Stimulated activated CD4-positive, alpha-beta T cell treated with anti-CD3 and anti-CD28 coated beads, TNF-alpha, amount 100 ng/mL, for 4 hours (primary cell): ENCODE results near the gene ATE1.
"Not testable (repeated sequence)": the region's sequence is repeated elsewhere in the genome, so short reads cannot be mapped to it uniquely, and the experiment has no call there.

Experiments
- DNase-seq, 3 experiments: peaks; one replicate each; pipeline ENCODE4 v3.0.0-alpha.2; 2020; ENCODE audit warnings: low read depth in 3 of 3

The ATE1 gene

DNA sequence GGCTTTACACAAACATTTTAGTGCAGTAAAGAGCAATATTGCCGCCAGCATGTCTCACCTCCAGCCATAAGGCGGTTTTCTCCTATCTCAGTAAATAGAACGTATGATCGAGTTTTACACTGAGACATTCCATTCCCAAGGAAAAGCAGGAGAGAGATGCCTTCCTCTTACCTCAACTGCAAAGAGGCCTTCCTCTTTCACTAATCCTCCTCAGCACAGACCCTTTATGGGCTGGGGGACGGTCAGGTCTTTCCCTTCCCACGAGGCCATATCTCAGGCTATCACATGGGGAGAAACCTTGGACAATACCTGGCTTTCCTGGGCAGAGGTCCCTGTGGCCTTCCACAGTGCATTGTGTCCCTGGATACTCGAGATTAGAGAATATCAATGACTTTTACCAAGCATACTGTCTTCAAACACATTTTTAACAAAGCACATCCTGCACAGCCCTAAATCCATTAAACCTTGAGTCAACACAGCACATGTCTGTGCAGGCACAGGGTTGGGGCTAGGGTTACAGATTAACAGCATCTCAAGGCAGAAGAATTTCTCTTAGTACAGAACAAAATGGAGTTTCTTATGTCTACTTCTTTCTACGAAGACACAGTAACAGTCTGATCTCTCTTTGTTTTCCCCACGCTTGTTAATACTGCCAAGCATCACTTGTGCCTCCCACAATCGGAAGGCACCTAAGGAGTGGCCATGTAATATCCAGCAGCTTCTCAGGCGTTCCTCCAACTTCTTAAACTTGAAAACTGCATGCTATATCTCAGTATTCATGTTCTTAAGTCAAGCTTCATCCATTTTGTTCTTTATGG lies 2.6 kb upstream of the ATE1 start:
- not testable (repeated sequence) for DNase-seq

DNA sequence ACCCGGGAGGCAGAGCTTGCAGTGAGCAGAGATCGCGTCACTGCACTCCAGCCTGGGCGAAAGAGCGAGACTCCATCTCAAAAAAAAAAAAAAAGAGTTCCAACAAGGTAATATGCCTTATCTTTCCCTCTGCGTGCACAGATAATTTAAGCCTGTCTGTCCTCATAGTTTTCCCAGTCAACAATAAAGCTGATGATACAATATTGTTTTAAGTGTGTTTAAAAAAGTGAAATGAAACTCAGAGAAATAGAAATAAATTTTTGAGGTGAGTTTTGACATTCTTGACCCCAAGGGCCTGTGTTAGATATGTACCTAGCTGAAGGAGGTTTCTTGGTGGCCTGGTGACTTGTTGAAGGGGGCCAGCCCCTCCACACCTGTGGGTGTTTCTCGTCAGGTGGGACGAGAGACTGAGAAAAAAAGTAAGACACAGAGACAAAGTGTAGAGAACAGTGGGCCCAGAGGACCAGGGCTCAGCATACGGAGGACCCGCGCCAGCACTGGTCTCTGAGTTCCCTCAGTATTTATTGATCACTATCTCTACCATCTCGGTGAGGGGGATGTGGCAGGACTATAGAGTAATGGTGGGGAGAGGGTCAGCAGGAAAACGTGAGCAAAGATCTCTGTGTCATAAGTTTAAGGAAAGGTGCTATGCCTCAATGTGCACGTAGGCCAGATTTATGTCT lies 1.9 kb upstream of the ATE1 start:
- not testable (repeated sequence) for DNase-seq

DNA sequence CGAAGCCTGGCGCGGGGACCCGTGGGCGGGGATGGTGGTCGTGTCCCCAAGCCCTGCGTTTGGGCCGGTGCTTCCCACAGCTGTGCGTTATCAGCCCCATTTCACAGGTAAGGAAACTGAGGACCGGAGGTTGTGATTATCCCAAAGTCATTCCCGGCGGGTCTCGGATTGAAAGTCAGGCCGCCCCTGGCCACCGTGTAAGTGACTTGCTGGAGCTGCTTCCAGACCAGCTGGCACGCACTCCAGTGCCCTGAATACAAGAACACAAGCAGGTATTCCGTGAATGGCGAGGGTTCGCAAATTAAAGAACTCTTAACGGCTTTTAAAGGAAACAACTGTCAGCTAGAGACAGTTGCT lies 675 bp upstream of the ATE1 start:
- DNase-seq = peak in 1 of 3 experiments; percentile 9

DNA sequence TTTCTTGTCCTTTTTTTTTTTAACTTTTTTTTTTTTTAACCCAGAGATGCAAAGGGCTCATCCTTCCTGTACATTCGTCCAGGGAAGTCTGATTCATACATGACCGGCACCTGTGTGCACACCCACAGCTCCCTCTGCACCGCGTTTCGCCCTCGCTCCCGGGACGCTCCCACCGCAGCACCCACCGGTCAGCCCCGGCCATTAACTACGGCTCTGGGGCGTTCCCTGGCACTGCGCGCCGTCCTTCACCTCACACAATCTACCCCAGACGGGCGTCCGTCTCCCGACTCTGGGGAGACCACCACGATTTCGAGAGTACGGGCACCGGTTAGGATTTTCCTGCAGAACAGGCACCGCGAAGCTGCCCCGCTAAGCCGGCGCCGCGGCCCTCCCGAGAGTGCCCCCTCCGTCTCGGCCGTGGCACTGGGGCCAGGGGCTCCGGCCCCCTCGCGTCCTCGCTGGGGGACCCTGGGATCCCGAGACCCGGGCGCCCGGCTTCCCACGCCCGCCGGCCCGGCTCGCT lies 452 bp downstream of the ATE1 start:
- peak in 1 of 3 experiments; percentile 4 for DNase-seq

DNA sequence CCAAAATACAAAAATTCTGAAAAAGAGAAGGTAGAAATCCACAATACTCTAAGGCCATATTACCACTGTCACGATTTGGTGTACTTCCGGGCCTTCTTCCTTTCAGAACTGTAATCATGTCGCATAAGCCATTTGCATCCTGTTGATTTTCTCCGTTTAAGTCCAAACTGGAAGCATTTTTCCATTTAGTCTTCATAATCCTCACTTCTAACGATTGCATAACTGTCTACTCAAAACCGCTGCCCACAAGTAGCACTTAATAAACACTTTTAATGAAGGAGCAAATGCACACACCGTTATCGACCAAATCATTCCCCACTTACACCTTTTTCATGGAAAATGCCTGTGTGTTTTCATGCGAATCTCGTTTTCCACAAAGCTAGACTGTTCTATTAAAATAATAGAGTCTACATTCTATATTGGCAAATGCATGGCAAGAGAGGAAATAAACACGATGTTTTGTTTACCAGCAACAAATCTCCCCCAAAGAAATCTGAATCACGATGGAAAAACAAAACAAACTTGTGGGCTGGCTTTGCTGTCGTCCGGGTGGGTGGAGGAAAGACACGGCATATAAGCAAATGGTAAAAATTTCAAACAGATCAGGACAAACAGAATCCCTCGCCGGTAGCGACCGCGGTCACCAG lies 1.0 kb downstream of the ATE1 start:
- DNase-seq = no peak

DNA sequence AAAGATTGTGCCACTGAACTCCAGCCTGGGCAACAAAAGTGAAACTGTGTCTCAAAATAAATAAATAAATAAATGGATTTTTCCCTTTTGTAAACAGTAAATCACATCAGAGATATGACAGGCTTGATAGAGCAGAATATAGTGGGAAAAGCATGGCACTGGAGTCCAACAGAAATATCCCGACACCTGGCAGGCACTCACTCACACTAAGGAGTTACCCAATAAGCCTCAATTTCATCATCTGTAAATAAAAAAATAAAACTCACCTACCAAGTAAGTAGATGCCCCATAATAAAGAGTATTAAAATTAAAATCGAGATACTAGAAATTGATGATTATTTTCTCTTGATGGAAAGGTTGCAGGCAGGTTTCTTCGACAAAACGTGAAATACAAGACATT lies 1.7 kb downstream of the ATE1 start:
- DNase-seq = no peak

DNA sequence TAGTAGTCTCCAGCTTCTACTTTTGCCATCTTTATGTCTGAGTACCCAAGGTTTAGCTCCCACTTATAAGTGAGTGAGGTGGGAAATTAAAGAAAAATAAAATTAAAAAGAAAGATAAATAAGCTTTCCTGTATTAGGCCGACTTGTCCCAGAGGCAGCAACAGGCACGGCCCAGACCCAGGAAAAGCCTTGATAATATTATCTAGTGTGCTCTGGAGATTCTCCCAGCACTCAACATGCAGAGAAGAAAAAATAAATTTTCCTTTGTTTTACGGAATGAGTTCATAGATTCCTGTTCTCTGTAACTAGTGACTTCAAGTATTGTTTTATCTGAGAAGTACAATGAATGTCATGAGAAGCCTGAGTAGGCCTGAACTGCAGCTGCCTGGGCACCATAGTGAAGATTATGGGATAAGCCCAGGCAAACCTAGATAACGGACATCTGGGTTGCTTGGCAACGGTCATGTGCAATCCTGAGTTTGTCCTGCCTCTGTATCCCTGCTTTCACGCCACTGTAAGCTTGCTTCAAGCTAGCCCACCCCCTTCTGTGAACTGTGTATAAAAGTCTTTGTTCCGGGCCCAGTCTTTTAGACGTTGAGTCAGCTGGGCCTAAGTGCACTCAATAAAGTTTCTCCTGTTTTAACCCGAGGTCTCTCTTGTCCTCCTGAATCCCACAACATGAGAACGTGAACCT lies 6.4 kb downstream of the ATE1 start:
- no peak for DNase-seq

DNA sequence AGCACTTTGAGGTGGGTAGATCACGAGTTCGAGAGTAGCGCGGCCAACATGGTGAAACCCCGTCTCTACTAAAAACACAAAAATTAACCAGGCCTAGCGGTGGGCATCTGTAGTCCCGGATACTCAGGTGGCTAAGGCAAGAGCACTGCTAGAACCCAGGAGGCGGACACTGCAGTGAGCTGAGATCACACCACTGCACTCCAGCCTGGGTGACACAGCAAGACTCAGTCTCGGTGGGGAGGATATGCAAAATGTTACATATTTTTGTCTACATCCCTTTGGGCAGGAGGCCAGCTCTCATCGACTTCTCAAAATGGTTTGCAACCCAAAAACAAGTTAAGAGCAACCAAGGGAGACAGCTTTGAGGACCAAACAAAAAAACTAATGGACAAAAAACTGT lies 8.2 kb downstream of the ATE1 start:
- DNase-seq = no peak

DNA sequence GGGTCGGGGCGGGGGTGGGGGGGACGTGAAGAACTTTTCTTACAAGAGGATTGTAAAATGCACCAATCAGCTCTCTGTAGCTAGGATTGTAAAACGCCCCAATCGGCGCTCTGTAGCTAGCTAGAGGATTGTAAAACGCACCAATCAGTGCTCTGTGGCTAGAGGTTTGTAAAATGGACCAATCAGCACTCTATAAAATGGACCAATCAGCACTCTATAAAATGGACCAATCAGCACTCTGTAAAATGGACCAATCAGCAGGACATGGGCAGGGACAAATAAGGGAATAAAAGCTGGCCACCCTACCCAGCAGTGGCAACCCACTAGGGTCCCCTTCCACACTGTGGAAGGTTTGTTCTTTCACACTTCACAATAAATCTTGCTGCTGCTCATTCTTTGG lies 9.0 kb downstream of the ATE1 start:
- DNase-seq = not testable (repeated sequence)

DNA sequence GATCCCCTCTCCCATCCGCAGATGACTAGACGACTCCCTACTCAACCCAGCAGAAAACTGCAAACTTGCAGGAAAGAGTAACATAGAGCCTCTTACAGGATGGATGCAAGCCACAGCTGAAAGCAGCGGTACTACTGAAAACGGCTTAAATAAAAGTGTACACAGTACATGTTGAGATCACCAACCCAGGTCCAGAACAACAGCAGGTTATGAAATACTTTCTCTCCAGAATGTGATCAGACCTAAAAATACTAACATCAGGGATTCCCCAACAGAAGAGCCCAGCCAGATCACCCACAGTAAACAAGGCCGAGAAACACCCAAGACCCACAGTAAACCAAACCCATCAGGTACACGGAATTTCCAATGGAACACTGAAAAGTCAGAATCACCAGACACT lies 13.2 kb downstream of the ATE1 start:
- DNase-seq = no peak

DNA sequence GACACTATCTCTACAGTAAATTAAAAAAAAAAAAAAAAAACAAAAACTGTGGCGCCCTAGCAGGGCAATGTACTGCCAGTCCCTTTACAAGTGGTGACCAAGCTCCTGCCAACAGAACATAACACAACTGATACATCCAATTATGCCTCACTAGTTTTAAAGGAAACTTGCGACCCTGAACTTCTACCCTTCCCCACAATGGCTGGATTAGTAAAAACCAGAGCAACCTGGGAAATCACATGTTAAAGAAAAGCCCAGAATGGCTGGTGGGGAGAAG lies 16.5 kb downstream of the ATE1 start:
- DNase-seq = no peak

DNA sequence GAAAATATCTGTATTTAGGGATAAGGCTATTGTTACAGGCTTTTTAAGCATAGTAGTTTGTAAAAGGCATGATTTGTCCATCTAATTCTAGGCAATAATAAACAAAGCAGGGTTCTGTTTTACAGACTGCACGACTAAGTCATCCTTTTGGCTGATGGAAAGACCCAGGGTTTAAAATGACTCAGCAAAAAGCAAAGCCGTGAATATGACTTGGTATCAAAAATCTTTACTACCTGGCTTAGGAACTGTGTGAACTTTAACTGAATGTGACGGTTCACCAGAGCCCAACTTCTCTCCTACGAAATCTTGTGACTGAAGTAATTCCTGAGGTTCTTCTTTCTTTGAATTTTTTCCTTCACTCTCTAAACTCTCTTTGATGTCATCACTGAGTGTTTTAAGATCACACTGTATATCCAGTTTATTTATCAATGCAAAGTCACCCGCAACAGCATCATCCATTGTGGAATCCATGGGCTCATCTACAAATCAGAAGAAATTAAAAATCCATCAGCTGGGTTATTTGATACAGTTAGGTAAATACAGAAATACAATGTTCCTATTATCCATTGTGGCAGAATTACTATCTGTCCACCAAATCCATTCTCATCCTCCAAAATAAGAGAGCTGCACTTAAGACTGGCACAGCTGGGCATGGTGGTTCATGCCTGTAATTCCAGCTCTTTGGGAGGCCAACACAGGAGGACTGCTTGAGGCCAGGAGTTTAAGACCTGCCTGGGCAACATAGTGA lies 17.0 kb downstream of the ATE1 start:
- no peak for DNase-seq

DNA sequence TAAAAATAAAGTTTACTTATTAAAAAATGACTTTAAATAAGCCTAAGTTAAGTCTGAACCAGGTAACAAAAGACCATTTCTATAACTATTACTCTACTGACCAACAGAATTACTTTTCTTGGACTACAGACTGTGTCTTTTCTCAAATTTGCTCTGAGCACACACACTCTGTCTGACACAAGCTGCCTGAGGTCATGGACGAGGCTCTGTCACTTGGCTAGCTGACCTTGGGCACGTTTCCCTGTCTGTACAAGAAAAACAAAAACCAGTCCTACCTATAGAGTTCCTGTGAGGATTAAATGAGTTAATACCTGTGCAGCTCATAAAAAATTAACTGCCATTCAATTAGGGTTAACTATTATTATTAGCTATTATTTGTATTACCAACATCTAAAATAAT lies 22.9 kb downstream of the ATE1 start:
- no peak for DNase-seq

DNA sequence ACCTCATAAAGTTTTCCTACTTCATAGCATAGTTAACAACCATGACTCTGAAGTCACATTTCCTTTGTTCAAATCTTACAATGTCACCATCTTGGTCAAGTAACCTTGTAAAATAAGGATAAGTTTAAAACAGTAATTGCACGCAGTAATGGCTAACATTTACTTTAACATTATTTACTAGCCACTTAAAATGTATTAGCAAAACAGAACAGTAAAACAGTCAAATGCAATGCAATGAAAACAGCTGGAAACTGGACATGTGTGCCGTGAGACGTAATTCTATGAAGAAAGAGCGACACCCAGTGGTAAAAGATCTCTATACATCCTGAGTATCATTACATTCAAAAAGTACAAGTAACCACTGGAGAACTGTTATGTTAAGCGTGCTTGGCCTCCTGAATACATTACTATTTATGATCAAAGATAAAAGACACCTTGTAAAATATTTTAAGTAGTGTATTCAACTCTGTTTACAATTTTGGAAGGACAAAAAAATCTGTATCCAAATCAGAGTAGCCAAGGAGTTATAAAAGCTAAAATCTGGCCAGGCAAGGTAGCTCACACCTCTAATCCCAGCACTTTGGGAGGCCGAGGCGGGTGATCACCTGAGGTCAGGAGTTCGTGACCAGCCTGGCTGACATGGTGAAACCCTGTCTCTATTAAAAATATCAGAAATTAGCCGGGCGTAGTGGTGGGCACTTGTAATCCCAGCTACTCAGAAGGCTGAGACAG lies 27.2 kb downstream of the ATE1 start:
- no peak for DNase-seq

DNA sequence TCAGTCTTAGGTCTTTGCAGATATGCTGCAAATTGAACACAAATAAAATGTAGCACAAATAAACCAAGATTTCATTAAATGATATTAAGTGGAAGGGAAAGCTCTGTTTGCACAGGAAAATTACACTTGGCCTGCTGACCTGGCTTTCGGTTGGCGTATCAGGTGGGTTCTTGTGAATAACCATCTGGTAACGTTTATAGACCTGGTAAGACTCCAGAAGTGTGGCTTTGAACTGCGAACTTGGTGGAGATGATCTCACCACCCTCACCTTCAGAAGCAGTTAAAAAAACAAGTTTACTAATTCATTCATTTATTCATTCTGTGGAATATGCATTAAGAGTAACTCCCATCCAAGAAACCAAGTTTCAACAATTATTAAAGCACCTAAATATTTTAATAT lies 28.1 kb downstream of the ATE1 start:
- no peak for DNase-seq

DNA sequence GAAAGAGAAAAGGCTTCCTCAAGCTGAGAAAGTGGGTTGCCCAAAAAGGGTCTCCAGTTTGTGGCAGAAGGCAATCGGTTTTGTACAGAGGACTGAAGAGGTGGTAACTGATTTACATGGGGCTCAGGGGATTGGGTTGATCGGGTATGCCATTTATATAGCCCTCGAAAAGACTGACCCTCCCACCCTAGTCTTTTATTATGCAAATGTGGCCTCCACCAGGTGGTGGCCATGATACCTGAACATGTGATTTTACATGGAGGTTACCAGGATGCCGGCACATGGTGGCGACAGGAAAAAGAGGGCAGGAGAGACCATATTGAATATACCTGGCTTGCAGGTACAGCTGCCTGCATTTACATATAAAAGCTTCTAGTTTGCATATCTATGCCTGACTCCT lies 36.7 kb downstream of the ATE1 start:
- DNase-seq = no peak

DNA sequence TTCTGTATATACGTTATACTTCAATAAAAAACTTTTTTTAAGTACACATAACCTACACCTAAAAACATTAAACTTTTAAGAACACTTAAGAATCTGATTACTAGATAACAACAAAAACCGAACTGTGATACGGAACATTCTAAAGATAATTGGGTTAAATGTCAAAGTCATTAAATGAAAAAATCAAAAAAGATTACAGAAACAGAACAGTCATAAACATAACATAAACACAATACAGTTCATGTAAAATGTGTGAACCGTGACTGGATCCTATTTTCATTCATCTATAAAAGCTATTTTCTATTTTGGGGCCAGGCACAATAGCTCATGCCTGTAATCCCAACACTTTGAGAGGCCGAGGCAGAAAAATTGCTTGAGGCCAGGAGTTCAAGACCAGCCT lies 38.6 kb downstream of the ATE1 start:
- no peak for DNase-seq

DNA sequence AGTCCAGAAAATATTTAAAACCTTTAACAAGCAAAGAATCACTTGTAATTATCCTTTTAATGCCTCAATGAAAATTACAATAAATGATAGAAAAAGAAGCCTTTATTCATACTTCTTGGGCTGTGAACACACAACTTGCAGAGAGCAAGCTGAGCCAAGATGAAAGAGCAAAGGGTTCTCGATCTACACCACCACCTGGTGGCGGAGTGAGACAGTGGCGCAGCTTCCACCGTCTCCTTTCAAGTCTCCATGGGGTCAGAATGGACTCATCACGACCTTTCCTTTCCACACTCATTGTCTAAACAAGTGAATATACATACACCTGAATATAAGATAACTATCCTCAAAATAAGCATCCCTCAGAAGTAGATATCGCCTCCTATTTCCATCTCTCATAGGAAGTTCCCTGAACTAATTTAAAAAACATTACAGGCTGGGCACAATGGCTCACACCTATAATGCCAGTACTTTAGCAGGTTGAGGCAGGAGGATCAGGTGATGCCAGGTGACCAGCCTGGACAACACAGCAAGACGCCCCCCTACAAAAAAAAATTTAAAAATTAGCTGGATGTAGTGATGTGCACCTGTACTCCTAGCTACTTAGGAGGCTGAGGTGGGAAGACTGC lies 40.7 kb downstream of the ATE1 start:
- DNase-seq = peak in 2 of 3 experiments; percentile 3 to 5

DNA sequence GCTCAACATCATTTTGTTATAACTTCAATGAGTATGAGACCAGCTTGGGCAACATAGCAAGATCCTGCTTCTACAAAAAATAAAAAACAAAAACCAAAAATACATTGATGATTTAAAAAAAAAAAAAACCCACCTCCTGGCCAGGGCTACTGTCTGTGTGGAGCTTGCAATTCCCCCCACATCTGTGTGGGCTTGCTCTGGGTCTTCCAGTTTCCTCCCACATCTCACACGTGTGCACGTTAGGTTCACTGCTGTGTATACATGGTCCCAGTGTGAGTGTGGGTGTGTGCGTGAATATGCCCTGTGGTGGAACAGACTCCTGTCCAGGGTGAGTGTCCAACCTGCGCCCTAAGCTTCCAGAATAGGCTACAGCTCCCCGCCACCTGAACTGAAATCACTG lies 41.6 kb downstream of the ATE1 start:
- DNase-seq = no peak

DNA sequence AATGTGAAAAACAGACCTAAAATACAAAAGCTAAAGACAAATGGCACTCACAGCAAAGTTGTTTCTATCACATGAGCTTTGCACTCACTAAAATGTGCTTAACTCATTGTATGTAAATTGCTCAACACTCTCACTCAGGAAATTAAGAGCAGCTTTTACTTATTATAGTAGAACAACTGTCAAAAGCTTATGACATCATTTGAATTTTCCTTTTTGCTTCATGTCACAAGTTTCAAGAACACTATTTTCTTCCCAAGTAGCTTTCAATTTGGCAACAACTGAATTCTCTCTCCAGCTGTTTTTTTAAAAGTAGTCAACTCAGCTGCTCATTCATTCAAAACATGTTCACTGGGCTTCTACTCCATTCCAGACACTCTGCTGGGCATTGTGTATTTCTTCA lies 46.9 kb downstream of the ATE1 start:
- DNase-seq = no peak

DNA sequence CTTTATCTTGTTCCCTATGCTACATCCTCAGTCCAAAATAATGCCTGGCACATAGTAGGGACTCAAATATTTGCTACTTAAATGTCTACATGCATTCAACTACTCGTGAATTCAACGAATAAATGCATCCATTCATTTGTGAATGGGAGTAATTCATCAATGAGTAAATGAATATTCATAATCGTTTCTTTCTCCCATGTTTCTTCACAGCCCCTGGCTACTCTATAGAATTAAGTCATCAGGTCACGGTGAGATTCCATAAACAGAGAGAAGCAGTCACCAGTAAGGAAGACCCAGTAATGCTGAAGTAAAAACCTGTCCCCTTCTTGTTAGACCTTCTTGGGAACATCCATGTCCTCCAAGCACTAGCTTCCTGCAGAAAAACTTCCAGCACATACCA lies 48.4 kb downstream of the ATE1 start:
- DNase-seq = no peak
